NCI-H446 treated with DMSO at 0.1 percent for 48 hours (cell line): Measurements from ENCODE around the gene TMEM52.
A peak's percentile ranks its signal among the peaks of the same experiment; 100 is the strongest.

Experiments
- DNase-seq: peaks from one replicate; lab custom pipeline; 2025; lab: John Stamatoyannopoulos, UW

TMEM52 gene

DNA sequence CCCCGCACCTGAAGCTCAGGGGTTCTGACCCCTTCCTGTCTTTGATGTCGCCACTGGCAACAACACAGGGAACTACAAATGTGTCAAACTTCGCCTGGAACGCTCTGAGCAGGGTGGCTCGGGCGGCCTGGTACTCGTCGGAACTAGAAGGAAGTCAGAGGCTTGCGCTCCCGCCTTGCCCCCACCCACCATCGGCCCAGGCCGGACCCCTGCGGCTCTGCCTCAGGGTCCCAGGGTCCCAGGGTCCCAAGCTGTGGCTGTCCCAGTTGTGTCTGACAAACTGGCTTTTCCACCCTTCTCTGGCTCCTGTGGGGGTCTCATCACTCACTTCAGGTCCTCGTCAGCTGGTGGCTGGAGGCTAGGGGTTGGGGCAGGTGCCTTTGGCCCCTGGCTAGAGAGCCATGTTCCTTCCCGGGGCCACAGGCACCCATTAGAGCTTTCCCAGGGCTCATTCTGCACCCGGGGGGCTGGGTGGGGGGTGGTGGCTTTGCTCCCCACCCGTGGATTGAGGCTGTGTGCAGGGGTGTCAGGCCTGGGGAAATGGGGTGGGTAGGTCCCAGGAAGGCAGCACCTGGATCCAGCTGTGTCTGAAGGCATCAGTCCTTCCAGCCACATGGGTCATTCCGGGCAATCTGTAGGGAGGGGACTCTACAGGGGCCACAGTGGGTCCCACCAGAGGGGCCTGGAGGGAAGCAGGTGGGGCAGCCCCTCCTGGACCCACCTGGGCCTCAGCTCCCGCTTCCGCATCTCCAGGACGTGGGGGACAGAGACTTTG lies 8.0 kb upstream of the TMEM52 start:
- no peak for DNase-seq

DNA sequence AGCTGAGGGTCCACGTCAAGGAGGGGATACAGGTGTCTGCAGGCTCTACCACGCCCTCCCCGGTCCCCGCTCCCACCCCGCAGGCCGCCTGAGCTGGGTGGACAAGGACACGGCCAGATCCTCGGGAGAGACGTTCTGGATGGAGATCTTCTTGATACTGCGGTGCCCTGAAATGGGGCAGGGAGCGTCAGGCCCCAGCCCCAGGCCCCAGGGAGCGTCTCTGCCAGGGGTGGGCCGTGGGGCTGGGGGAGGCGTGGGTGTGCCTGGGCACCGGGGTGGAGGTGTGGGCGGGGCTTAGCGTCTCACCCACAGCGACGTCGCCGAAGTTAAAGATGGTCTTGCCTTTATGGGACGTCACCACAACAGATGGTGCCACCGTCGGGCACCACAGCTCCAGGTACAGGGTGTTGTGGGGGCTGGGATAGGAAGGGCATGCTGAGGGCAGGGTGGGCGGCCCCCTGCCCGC lies 7.3 kb upstream of the TMEM52 start:
- no peak for DNase-seq

DNA sequence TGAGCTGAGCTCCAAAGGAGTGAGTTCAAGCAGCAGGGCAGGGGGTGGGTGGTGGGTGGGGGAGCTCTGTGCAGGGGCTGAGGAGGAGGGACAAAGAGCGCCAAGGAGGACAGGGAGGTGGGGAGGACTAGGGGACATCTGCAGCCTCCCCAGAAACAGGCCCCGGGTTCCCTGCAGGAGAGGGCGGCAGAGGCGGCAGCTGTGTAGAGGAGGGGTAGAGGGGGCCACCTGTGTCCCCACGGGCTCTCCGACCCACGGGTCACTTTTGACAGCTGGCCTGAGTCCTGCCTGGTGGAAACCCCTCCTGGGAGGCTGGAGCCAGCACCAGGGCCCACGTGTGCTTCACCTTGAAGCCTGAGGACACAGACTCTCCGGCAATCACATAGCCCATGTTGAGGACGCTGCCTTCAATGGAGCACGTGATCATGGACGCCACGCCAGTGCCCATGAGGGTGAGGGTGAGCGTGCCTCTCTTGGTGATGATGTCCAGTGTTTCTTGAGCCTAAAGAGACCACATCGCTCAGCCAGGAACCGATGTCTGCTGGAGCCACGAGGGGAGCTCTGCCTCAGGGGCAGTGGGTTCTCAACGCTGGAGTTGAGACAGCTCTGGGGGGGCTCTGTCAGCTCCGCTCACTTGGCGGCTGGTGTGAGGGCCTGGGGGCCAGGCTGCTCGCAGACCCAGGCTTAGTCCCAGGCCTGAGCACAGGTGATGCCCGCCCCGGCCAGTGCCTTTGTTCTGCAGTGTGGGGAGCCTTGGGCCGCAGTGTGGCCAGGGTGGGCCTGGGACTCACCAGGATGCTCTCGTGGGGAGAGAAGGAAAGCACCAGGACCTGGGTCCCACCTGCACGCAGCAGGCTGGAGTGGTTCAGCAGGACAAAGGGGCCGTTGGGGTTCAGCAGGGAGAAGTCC lies 6.6 kb upstream of the TMEM52 start:
- no peak for DNase-seq

DNA sequence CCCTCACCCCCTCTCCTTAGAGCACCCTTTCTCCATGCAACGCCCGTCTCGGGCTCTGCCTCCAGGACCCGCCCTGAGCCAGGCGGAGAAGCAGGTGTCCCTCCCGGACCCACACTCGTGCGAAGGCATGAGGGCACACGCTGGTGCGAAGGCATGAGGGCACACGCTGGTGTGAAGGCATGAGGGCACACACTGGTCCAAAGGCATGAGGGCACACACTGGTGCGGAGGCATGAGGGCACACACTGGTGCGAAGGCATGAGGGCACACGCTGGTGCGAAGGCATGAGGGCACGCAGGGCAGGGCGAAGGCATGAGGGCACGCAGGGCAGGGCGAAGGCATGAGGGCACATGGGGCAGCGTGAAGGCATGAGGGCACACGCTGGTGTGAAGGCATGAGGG lies 5.8 kb upstream of the TMEM52 start:
- DNase-seq = no peak

DNA sequence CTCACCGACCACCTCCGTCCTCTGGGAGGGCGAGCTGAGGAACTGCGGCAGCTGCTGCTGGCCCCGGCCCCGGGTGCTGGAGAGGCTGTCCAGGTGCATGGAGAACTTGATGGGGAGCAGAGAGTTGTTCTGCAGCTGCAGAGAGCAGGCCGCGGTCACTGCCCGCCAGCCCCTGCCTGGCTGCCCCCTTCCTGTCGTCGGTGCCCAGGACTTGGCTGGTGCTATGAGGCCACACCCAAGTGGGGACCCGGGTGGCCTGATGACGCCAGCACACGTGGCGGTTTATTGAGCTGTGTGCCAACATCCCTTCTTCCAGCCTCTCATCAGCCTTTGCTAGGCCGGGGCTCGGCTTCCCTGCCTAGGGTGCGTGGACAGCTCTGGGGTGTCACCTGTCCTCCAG lies 5.3 kb upstream of the TMEM52 start:
- no peak for DNase-seq

DNA sequence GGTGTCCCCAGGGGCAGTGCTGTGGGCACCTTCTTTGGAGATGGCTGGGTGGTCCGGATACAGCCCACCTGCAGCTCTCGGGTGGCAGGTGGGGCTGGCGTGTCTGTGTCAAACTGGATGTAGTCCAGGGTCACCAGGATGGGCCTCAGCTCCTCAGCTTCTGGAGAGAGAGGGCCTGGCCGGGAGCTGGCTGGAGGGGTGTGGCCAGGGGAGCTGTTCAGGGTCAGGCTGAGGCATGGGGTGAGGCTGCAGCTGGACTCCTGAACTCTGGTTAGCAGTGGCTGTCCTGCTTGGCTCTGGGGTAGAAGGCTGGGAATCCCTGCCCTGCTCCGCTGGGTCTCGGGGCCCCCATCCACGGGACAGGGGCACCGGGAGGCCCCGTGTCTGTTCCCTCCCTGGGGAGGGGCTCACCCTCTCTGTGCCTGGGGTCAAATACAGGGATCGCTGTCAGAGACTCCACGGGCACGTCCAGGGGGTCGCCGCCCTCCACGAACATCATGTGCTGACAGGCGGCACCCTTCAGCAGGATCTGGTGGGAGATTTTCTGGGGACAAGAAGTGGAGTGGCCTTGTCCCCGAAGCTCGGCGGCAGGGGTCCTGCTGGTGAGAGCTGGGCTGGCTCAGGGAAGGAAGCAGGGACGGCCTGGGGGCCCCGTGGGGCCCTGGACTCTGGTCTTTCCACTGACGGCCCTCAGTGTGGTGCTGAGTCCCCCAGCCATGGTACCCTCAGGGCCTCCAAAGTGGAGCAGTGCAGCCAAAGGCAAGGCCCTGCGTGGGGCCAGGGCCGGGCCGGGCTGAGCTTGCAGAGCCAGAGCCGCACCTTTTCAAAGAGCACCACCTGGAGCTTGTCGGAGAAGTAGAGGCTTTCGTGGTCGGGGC lies 4.1 kb upstream of the TMEM52 start:
- no peak for DNase-seq

DNA sequence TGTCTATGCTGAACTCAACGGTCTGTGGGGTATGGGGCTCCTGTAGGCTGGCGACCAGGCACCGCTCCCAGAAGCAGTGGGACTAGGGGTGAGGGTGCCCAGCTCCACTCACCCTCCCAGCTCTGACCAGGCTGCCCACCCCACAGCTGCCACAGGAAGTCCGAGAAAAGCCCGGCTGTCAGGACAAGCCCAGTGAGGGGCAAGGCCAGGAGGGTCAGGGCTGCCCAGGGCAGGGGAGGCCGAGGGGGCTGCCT lies 3.5 kb upstream of the TMEM52 start:
- DNase-seq = no peak

DNA sequence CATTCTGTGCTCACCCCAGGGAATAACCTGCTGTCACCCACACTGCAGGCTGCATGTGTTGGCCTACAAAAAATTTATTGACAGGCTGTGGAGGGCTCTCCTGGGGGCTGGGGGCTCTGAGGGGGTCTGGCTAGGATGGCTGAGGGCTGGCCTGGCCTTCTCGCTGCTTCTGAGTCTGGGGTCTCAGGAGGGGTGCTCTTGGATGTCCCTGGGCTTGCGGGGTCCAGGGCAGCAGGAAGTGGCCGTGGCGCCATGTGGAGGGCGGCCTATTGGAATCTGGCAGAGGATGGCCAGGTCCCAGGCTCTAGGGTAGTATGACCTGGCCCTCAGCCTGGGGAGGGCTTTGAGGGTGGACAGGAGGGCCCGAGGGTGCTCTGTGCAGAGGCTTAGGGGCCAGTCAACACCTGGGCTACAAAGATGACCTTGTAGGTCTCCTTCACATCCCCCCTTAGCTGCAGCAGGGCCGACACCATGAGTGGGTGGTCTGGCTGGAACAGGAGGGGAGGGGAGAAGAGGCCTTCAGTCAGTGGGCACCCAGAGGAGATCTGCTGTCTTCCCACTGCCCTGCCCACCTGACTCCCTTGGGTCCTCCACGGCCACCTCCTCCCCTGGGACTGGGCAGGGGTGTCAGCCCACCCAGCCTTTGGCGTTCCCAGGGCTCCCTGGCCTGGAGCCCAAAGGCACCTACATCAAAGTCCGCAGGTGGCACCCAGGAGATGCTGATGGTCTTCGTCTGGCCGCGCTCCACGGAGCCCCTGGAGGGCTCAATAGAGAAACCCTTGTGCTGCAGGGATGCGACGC lies 3.0 kb upstream of the TMEM52 start:
- no peak for DNase-seq

DNA sequence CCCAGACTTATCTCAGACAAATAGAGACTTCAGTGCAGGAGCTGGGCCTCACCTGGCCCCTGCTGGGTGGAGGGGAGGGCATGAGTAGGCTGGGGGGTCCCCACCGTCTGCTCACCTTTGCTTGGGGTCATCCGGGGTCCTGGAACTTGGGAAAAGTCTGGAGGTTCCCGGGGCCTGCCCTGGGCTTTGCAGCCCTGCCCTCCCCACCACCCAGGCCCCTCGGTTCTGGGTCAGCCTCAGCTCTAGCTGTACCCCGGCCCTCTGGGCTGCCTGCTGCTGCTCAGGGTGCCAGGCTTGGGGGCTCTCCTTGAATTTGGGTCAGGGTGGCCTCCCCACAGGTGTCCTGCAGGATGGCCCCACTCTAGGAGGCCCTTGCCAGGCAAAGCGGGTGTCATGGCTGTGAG lies 2.4 kb upstream of the TMEM52 start:
- no peak for DNase-seq

DNA sequence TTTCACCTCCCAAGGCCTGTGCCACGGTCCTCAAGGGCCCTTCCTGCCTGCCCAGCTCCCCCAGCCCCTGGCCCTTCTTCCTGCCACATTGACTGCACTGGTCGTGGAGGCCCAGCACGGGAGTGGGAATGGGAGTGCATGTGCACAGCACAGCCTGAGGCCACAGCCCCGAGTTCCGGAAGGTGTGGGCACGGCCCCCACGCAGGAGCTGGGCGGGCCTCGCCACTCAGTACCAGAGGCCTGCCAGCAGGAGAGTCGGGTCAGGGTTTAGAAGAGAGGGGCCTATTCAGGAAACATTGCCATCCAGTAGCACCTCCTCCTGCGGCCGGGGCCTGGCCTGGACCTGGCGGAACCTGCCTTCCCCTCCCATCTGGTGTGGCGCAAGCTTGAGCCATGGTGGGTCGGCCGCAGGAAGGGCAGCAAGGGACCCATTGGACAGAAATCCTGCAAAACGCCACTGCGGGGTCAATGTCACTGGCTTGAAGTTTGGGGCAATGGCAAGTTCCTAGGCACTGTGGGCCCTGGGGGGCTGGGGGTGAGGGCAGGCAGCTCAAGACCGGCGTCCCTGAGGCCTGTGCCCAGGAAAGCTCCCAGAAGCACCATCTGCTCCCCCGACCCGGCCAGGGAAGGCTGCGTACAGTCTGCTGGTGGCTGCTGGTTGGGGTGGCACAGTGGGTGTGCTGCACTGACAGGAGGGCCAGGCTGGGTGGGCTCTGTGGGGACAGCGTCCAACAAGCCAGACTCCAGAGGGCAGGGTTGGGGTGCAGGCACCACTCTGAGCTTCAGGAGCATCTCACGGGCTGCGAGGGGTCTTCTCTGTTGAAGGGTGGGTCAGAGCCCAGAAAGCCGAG lies 1.8 kb upstream of the TMEM52 start:
- DNase-seq = no peak

DNA sequence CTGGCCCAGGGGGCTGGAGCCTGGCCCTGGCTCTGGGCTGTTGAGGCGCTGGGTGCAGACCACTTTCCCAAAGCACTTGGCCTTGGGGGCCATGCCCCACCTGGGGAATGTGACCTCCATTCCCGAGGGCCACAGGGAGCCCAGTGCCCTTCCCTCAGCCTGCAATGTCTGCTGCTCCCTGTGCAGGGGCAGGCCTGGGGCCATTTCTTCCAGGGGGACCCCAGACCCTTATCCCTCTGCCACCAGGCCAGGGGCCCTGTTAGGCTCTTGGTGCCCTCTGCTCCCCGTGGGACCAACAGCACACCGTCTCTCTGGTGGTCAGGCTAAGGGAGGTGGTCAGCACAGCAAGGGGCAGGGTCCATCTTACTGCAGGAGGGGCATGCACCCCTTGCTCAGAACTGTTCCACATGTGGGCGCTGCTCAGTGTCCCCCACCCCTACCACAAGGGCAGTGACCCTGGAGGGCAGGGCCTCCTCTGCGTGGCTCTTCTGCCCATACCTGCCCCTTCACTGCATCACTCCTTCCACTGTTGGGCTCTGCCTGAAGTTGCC lies 1.1 kb upstream of the TMEM52 start:
- no peak for DNase-seq

DNA sequence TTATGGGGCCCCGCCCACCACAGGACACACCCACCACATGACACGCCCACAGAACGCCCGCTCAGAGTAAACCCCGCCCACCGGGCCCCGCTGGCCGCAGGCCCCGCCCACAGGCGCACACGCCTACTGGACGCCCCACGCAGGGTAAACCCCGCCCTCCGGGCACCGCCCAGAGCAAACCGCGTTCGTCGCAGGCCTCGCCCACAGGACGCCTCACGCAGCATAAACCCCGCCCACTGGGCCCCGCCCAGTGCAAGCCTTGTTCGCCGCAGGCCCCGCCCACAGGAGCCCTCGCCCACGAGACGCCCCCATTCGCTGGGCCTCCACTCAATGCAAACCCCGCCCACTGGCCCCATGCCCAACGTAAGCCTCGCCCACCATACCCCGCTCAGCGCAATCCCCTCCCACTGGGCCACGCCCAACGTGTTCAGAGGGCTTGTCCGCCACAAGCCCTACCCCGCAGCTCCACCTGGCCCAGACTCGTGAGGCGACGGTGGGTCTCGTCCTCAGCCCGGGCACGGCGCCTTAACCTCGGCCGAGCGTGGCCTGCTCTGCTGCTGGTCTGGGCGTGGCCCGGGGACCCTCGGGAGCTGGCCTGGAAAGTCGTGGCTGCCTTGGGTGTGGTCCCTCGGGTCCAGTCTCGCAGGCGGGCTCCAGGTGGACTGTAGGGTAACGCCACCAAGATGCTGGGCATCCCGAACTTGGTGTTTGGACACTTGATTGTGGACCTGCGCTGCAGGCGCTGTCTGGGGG lies 401 bp upstream of the TMEM52 start:
- DNase-seq = peak; percentile 95

DNA sequence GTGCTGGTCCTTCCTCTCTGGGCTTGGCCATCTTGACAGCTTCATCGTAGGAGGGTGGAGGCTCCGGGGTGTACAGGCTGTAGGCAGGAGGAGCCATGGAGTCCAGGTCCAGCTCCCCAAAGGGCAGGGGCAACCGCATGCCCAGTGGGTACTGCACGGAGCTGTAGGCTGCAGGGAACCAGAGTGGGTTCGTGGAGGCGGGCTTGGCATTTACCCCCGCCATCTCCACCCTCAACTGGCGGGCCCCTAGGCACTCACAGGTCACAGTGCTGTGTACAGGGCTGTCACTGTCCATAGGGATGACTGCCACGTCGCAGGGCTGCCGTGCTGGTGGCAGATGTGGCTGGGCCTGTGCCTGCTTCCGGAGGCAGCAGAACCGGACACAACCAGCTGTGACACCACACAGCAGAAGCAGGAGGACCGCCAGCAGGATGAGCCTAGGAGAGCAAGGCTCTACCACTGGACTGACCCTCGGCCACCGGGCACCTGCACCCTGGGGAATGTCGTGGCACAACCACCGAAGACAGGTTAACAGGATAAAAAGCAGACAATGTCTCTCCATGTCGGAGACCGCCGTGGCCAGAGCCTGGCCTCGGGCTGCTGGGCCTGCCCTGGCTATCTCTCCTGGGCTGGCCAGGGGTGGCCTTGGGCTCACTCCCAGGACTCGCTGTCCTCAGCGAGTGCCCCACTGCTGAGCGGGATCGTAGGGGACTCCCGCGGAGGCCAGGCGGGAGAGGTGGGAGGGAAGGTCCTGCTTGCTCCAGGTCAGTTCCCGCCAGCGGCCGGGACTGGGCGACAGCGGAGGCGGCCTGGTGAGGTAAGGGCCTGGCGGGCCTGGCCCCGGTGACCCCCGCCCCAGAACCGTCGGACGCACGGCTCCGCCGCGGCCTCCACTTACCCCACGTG lies 831 bp downstream of the TMEM52 start:
- no peak for DNase-seq

DNA sequence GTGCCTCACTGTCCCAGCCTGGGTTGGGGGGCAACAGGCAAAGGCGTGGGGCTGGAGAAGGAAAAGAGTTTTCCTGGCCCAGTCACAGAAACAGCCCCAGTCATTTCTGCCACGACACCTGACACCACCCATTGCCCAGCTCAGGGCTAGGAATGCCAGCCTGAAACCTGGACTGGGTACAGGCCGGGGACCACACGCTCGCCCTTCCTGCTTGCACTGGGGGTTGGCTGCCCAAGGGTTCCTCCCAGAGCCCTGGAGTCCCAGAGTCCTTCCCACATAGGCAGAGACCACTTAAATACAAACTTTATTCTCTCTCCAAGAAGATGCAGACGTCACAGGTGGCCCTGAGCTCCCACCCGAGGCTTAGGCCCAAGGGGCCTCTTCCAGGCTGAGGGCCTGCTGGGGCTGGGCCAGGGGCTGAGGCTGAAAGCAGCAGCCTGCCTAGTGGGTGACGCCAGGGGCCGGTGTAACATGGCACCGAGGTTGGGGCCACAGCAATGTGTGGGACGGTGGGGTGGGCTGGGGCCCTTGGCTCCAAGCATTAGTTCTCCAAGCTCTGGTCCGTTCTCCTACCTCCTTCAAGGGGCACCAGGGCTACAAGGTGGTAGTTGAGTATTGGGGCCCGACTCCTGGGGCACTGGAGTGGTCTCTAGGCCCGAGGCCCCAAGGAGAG lies 1.6 kb downstream of the TMEM52 start:
- DNase-seq = no peak

DNA sequence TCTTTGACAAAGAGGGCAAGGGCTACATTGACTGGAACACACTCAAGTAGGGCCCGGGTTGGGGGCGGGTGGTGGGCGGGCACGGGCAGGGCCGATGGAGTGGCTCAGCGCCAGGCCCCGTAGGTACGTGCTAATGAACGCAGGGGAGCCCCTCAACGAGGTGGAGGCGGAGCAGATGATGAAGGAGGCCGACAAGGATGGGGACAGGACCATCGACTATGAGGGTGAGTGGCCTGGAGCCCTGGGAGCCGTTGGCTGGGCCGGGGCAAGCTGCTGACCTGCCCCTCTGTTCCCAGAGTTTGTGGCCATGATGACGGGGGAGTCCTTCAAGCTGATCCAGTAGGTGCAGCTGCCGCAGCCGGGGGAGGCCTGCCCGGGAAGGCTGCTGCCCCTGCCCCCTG lies 2.2 kb downstream of the TMEM52 start:
- DNase-seq = no peak

DNA sequence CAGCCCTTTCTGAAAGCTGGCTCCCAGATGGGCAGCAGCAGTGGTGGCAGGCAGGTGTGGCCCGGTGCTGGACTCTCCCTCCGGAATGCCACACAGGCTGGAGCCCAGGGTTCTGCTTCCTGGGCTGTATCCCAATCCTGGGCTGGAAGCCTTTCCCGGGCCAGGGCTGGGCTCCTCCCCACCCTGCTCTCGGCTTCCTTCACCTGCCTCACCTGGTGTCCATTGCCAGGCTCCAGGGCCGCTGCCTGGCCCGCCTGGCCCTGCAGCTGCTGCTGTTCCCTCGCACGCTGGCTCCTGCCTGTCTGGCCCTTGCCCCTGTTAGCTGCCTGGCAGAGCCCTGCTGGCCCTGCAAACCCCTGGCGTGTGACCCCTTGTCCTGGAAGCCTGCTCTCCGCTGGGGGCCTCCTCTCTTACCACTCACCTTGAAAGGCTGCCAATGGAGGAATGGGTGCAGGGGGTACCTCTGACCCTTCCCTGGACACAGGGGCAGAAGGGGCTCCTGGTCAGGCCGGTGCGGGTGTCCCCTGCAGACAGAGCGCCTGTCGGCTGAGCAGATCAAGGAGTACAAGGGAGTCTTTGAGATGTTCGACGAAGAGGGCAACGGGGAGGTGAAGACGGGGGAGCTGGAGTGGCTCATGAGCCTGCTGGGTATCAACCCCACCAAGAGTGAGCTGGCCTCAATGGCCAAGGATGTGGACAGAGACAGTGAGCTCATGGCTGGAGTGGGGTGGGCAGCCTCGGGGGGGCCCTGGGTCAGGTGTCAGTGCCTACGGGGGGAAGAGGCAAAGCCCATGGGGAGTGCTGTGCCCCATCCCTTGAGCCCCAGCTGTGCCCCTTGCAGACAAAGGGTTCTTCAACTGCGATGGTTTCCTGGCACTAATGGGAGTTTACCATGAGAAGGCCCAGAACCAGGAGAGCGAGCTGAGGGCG lies 2.9 kb downstream of the TMEM52 start:
- no peak for DNase-seq
